WTC11 (cell line): ENCODE measurements around the gene ZDHHC18.

Source experiments
- FOXJ3 ChIP-seq: sonication (generic); formaldehyde crosslinking; IDR thresholded peaks from 2 replicates; pipeline ENCODE4 v1.9.0; 2021; ENCODE audit warnings: missing genetic modification reagents, mild to moderate bottlenecking, borderline replicate concordance
- HMGA2 ChIP-seq: fragments of 250-450 bp; sonication (Bioruptor Pico); IDR thresholded peaks from 2 replicates; pipeline ENCODE4 v1.4.0; 2021; ENCODE audit warnings: mild to moderate bottlenecking, moderate library complexity
- NFYB ChIP-seq: sonication (generic); formaldehyde crosslinking; conservative IDR thresholded peaks from 2 replicates; pipeline ENCODE4 v1.8.0; 2022; ENCODE audit warnings: low read depth, missing genetic modification reagents
- NR2C2 ChIP-seq: sonication (generic); formaldehyde crosslinking; IDR thresholded peaks from 2 replicates; pipeline ENCODE4 v1.8.0; 2022; ENCODE audit warnings: mild to moderate bottlenecking, missing genetic modification reagents
- TCF7 ChIP-seq: sonication (generic); formaldehyde crosslinking; IDR thresholded peaks from 2 replicates; pipeline ENCODE4 v1.8.0; 2022; ENCODE audit warnings: mild to moderate bottlenecking, low read depth, missing genetic modification reagents, moderate library complexity
- ZNF671 ChIP-seq: fragments of 250-450 bp; sonication (Bioruptor Pico); IDR thresholded peaks from 2 replicates; pipeline ENCODE4 v1.8.0; 2021; ENCODE audit warnings: mild to moderate bottlenecking
- TF ChIP-seq, protein P1 (sequence below): fragments of 200-600 bp; IDR thresholded peaks from 2 replicates; pipeline ENCODE4 v1.8.0; 2022; ENCODE audit warnings: antibody characterized with exemption
- TF ChIP-seq, protein P2 (sequence below): sonication (generic); formaldehyde crosslinking; IDR thresholded peaks from 2 replicates; pipeline ENCODE4 v1.8.0; 2022; ENCODE audit warnings: mild to moderate bottlenecking, missing genetic modification reagents
- TF ChIP-seq, protein P3 (sequence below): sonication (generic); formaldehyde crosslinking; IDR thresholded peaks from 2 replicates; pipeline ENCODE4 v1.8.1; 2023; ENCODE audit warnings: mild to moderate bottlenecking, missing genetic modification reagents, moderate library complexity
- TF ChIP-seq, protein P4 (sequence below): sonication (generic); formaldehyde crosslinking; IDR thresholded peaks from 2 replicates; pipeline ENCODE4 v1.8.1; 2023; ENCODE audit warnings: mild to moderate bottlenecking, missing genetic modification reagents, borderline replicate concordance

DNA sequence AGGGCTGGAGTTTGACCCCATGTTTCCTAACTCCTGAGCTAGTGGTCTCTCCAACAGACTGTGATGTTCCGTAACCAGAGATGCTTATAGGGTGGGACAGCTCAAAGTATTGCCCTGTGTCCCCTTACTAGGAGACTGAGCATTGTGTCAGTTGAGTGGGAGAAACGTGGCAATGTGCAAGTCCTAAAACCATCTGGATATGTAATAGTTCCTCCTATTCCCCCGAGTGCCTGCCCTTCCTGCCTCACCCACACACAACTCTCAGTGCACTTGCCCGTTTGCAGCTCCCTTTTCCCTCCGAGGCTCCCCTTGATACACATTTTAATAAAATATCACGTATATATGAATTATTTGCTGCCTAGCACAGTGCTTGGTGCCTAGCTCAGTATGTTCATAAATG is 35.3 kb upstream of the ZDHHC18 start:
- no peak for TF ChIP-seq FOXJ3 (CRISPR knock-in tag)
- TF ChIP-seq, protein P1, sequence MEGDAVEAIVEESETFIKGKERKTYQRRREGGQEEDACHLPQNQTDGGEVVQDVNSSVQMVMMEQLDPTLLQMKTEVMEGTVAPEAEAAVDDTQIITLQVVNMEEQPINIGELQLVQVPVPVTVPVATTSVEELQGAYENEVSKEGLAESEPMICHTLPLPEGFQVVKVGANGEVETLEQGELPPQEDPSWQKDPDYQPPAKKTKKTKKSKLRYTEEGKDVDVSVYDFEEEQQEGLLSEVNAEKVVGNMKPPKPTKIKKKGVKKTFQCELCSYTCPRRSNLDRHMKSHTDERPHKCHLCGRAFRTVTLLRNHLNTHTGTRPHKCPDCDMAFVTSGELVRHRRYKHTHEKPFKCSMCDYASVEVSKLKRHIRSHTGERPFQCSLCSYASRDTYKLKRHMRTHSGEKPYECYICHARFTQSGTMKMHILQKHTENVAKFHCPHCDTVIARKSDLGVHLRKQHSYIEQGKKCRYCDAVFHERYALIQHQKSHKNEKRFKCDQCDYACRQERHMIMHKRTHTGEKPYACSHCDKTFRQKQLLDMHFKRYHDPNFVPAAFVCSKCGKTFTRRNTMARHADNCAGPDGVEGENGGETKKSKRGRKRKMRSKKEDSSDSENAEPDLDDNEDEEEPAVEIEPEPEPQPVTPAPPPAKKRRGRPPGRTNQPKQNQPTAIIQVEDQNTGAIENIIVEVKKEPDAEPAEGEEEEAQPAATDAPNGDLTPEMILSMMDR = no peak
- TF ChIP-seq, protein P2, sequence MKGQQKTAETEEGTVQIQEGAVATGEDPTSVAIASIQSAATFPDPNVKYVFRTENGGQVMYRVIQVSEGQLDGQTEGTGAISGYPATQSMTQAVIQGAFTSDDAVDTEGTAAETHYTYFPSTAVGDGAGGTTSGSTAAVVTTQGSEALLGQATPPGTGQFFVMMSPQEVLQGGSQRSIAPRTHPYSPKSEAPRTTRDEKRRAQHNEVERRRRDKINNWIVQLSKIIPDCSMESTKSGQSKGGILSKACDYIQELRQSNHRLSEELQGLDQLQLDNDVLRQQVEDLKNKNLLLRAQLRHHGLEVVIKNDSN (CRISPR knock-in tag) = no peak
- TF ChIP-seq, protein P3, sequence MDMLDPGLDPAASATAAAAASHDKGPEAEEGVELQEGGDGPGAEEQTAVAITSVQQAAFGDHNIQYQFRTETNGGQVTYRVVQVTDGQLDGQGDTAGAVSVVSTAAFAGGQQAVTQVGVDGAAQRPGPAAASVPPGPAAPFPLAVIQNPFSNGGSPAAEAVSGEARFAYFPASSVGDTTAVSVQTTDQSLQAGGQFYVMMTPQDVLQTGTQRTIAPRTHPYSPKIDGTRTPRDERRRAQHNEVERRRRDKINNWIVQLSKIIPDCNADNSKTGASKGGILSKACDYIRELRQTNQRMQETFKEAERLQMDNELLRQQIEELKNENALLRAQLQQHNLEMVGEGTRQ (CRISPR knock-in tag) = no peak
- no peak for TF ChIP-seq TCF7 (CRISPR knock-in tag)
- no peak for TF ChIP-seq HMGA2 (CRISPR knock-in tag)
- TF ChIP-seq NR2C2 (CRISPR knock-in tag) = no peak
- TF ChIP-seq NFYB (CRISPR knock-in tag) = no peak
- TF ChIP-seq ZNF671 = no peak
- TF ChIP-seq, protein P4, sequence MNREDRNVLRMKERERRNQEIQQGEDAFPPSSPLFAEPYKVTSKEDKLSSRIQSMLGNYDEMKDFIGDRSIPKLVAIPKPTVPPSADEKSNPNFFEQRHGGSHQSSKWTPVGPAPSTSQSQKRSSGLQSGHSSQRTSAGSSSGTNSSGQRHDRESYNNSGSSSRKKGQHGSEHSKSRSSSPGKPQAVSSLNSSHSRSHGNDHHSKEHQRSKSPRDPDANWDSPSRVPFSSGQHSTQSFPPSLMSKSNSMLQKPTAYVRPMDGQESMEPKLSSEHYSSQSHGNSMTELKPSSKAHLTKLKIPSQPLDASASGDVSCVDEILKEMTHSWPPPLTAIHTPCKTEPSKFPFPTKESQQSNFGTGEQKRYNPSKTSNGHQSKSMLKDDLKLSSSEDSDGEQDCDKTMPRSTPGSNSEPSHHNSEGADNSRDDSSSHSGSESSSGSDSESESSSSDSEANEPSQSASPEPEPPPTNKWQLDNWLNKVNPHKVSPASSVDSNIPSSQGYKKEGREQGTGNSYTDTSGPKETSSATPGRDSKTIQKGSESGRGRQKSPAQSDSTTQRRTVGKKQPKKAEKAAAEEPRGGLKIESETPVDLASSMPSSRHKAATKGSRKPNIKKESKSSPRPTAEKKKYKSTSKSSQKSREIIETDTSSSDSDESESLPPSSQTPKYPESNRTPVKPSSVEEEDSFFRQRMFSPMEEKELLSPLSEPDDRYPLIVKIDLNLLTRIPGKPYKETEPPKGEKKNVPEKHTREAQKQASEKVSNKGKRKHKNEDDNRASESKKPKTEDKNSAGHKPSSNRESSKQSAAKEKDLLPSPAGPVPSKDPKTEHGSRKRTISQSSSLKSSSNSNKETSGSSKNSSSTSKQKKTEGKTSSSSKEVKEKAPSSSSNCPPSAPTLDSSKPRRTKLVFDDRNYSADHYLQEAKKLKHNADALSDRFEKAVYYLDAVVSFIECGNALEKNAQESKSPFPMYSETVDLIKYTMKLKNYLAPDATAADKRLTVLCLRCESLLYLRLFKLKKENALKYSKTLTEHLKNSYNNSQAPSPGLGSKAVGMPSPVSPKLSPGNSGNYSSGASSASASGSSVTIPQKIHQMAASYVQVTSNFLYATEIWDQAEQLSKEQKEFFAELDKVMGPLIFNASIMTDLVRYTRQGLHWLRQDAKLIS (CRISPR knock-in tag) = no peak
